A673 (cell line): Measurements from ENCODE around the gene ADAM11. TPM values are rescaled to one million over a fixed set of nuclear protein-coding genes. Genes with fewer than 3 reads are reported as not detected.
"Not testable (repeated sequence)": the region's sequence is repeated elsewhere in the genome, so short reads cannot be mapped to it uniquely, and the experiment has no call there.

Source experiments
- BruUV-seq: library from RNA; stranded (reverse); fragments of 400-500 nt; replicated peaks from 2 replicates; lab custom pipeline; 2021; lab: Mats Ljungman, UMichigan
- CTCF ChIA-PET: fragments of 300-600 bp; sonication (Branson Sonifier 250); formaldehyde crosslinking; loops from one replicate; lab custom pipeline; 2022; ENCODE audit warnings: antibody characterized with exemption; lab: Charles Lee
- POLR2A ChIA-PET: fragments of 300-600 bp; sonication (Branson Sonifier 250); formaldehyde crosslinking; loops from one replicate; lab custom pipeline; 2022; ENCODE audit warnings: antibody characterized with exemption; ENCODE audit not compliant: low non-redundant PET; lab: Charles Lee
- DNase-seq: peaks from one replicate; pipeline ENCODE4 v3.0.0-alpha.2; 2015; ENCODE audit warnings: low spot score
- H3K27ac ChIP-seq: fragments of 200-600 bp; sonication (generic); 2 replicates; pipeline ENCODE4 v1.5.1; 2016; ENCODE audit warnings: mixed run types, low read depth, mild to moderate bottlenecking, mixed read lengths, antibody characterized with exemption, low read length; ENCODE audit not compliant: poor library complexity, severe bottlenecking
- H3K27me3 ChIP-seq: fragments of 200-600 bp; sonication (generic); replicated peaks from 2 replicates; pipeline ENCODE4 v1.6.1; 2017; ENCODE audit warnings: mixed run types, low read depth, mild to moderate bottlenecking, mixed read lengths, antibody characterized with exemption, low read length; ENCODE audit not compliant: insufficient read depth, poor library complexity
- H3K36me3 ChIP-seq: fragments of 200-600 bp; sonication (generic); 2 replicates; pipeline ENCODE4 v1.6.1; 2016; ENCODE audit warnings: mixed run types, mild to moderate bottlenecking, mixed read lengths, antibody characterized with exemption, low read length; ENCODE audit not compliant: insufficient read depth, poor library complexity, severe bottlenecking
- H3K4me1 ChIP-seq: fragments of 200-600 bp; sonication (generic); 2 replicates; pipeline ENCODE4 v1.6.1; 2017; ENCODE audit warnings: mixed run types, mild to moderate bottlenecking, mixed read lengths, antibody characterized with exemption, low read length; ENCODE audit not compliant: insufficient read depth, poor library complexity, severe bottlenecking
- H3K4me3 ChIP-seq: fragments of 200-600 bp; sonication (generic); 2 replicates; pipeline ENCODE4 v1.5.1; 2016; ENCODE audit warnings: low read depth, mixed run types, mild to moderate bottlenecking, mixed read lengths, low read length; ENCODE audit not compliant: poor library complexity, severe bottlenecking
- H3K9me3 ChIP-seq: fragments of 200-600 bp; sonication (generic); 2 replicates; pipeline ENCODE4 v1.6.1; 2016; ENCODE audit warnings: mixed run types, low read depth, mild to moderate bottlenecking, mixed read lengths, antibody characterized with exemption, low read length; ENCODE audit not compliant: poor library complexity, severe bottlenecking
- CTCF ChIP-seq: fragments of 300-800, 200-600 bp; sonication (generic); conservative IDR thresholded peaks from 2 replicates; pipeline ENCODE4 v1.5.1; 2017; ENCODE audit warnings: low read depth, mild to moderate bottlenecking, antibody characterized with exemption, low read length, moderate library complexity, mixed read lengths
- EZH2 ChIP-seq: fragments of 200-600 bp; sonication (generic); IDR thresholded peaks from 2 replicates; pipeline ENCODE4 v1.6.1; 2017; ENCODE audit warnings: borderline replicate concordance, low read depth, mild to moderate bottlenecking, mixed read lengths, antibody characterized with exemption, low read length; ENCODE audit not compliant: poor library complexity, severe bottlenecking
- intact Hi-C: fragments of 100-400 bp; cut with micrococcal nuclease; formaldehyde crosslinking; loops from one replicate; pipeline ENCODE4 v1.10.0; 2022; ENCODE audit not compliant: unreplicated experiment
- total RNA-seq: library from RNA; stranded (reverse); gene quantifications from 2 replicates; pipeline ENCODE4 v1.2.3, GENCODE V29; 2021

Gene ADAM11
- total RNA-seq, 1 experiment from 2014 or later = 0.17 TPM

- no peak overlapping the region for H3K4me3 ChIP-seq
- H3K4me1 ChIP-seq = no peaks in the 10 kb centered on the region
- H3K9me3 ChIP-seq = no peaks in the 10 kb centered on the region
- ChIA-PET POLR2A (interaction anchor here (0.6 kb wide), 2 partner anchors 21 to 78 kb away, joined by 3 read pairs; no protein-coding TSS in a partner anchor), CTCF (no interaction called here)
- no peaks in the 10 kb centered on the region for H3K27me3 ChIP-seq
- peaks cover 15% of the 10 kb centered on the region for H3K36me3 ChIP-seq
- TF ChIP-seq EZH2 (no peak), CTCF (no peak)
- no TSS peak for BruUV-seq
- intact Hi-C loops = no loop called here
- no peak for DNase-seq
- H3K27ac ChIP-seq = no peak overlapping the region
Measured at GRCh38 chr17:44807093-44807816, 48.5 kb downstream of the ADAM11 start.

GRCh38 chr17:44807817-44808155, 49.0 kb downstream of the ADAM11 start:
- no peaks in the 10 kb centered on the region for H3K4me1 ChIP-seq
- H3K27me3 ChIP-seq = no peaks in the 10 kb centered on the region
- CTCF ChIA-PET = no interaction called here
- H3K27ac ChIP-seq = no peak overlapping the region
- TF ChIP-seq CTCF = no peak
- TF ChIP-seq EZH2 = no peak
- peaks cover 15% of the 10 kb centered on the region for H3K36me3 ChIP-seq
- no TSS peak for BruUV-seq
- intact Hi-C loops = no loop called here
- H3K4me3 ChIP-seq = no peak overlapping the region
- H3K9me3 ChIP-seq = no peaks in the 10 kb centered on the region
- DNase-seq = peak; percentile 6
- POLR2A ChIA-PET = interaction anchor here (0.6 kb wide), 1 partner anchor 79 kb away, joined by 3 read pairs; no protein-coding TSS in a partner anchor

- CTCF ChIA-PET = no interaction called here
- no peak overlapping the region for H3K4me3 ChIP-seq
- no peak for DNase-seq
- no TSS peak for BruUV-seq
- H3K27ac ChIP-seq = no peak overlapping the region
- intact Hi-C loops = no loop called here
- peaks cover 15% of the 10 kb centered on the region for H3K36me3 ChIP-seq
- H3K27me3 ChIP-seq = no peaks in the 10 kb centered on the region
- H3K9me3 ChIP-seq = no peaks in the 10 kb centered on the region
- POLR2A ChIA-PET = interaction anchor here (0.6 kb wide), 1 partner anchor 79 kb away, joined by 3 read pairs; no protein-coding TSS in a partner anchor
- no peaks in the 10 kb centered on the region for H3K4me1 ChIP-seq
- TF ChIP-seq CTCF (no peak), EZH2 (no peak)
Measured at GRCh38 chr17:44808156-44808555, 49.4 kb downstream of the ADAM11 start.

- CTCF ChIA-PET, H3K27me3 ChIP-seq, H3K9me3 ChIP-seq, H3K4me3 ChIP-seq, intact Hi-C loops, BruUV-seq, H3K4me1 ChIP-seq, DNase-seq, POLR2A ChIA-PET, H3K27ac ChIP-seq: not testable (repeated sequence)
- H3K36me3 ChIP-seq = peaks cover 15% of the 10 kb centered on the region
Measured at GRCh38 chr17:44808656-44809388, 50.0 kb downstream of the ADAM11 start.
